GM19463 (cell line): ENCODE results near the gene NPIPA1.
"Not testable (repeated sequence)": the region's sequence is repeated elsewhere in the genome, so short reads cannot be mapped to it uniquely, and the experiment has no call there.

ENCODE experiments used
- ATAC-seq: cut with Tn5 transposase; IDR thresholded peaks from one replicate; pipeline ENCODE4 v1.9.1; 2021; ENCODE audit warnings: mild to moderate bottlenecking, moderate library complexity; ENCODE audit not compliant: unreplicated experiment

NPIPA1 gene

GRCh38 chr16:14929176-14929575 is 8.1 kb upstream of the NPIPA1 start:
- not testable (repeated sequence) for ATAC-seq

- not testable (repeated sequence) for ATAC-seq
Observed at GRCh38 chr16:14930246-14930645, 7.0 kb upstream of the NPIPA1 start.

- not testable (repeated sequence) for ATAC-seq
Observed at GRCh38 chr16:14930971-14931370, 6.3 kb upstream of the NPIPA1 start.

- ATAC-seq = not testable (repeated sequence)
Observed at GRCh38 chr16:14932581-14933375, 4.5 kb upstream of the NPIPA1 start.

GRCh38 chr16:14937994-14938393 is 751 bp downstream of the NPIPA1 start:
- not testable (repeated sequence) for ATAC-seq

GRCh38 chr16:14942686-14943085 is 5.4 kb downstream of the NPIPA1 start:
- ATAC-seq = not testable (repeated sequence)

- ATAC-seq = no peak
Observed at GRCh38 chr16:14955546-14956231, 18.4 kb downstream of the NPIPA1 start.

GRCh38 chr16:14957576-14958322 is 20.5 kb downstream of the NPIPA1 start:
- no peak for ATAC-seq

- no peak for ATAC-seq
Observed at GRCh38 chr16:14958323-14958600, 21.0 kb downstream of the NPIPA1 start.

GRCh38 chr16:14958970-14959369 is 21.7 kb downstream of the NPIPA1 start:
- no peak for ATAC-seq

- no peak for ATAC-seq
Observed at GRCh38 chr16:14961405-14962186, 24.4 kb downstream of the NPIPA1 start.

GRCh38 chr16:14963281-14964173 is 26.3 kb downstream of the NPIPA1 start:
- no peak for ATAC-seq

- no peak for ATAC-seq
Observed at GRCh38 chr16:14965328-14965727, 28.1 kb downstream of the NPIPA1 start.

GRCh38 chr16:14969795-14970194 is 32.6 kb downstream of the NPIPA1 start:
- ATAC-seq = not testable (repeated sequence)

- ATAC-seq = not testable (repeated sequence)
Observed at GRCh38 chr16:14971621-14972228, 34.5 kb downstream of the NPIPA1 start.

- not testable (repeated sequence) for ATAC-seq
Observed at GRCh38 chr16:14973785-14974322, 36.6 kb downstream of the NPIPA1 start.

GRCh38 chr16:14974331-14974655 is 37.0 kb downstream of the NPIPA1 start:
- ATAC-seq = not testable (repeated sequence)

GRCh38 chr16:14974656-14975417 is 37.6 kb downstream of the NPIPA1 start, which contains the start of gene PDXDC1:
PDXDC1 (plus strand) TSS chr16:14975026; CDS start chr16:14975200, 174 bp downstream.
- peak; percentile 93 for ATAC-seq
